Progenitor cell of endocrine pancreas (in vitro differentiated cells): ENCODE results near the gene NEU1. TPM values are rescaled to one million over a fixed set of nuclear protein-coding genes. Genes with fewer than 3 reads are reported as not detected.
"Not testable (repeated sequence)": the region's sequence is repeated elsewhere in the genome, so short reads cannot be mapped to it uniquely, and the experiment has no call there.

ENCODE experiments used
- DNase-seq: peaks from one replicate; pipeline ENCODE4 v3.0.0; 2021; ENCODE audit warnings: low spot score; ENCODE audit not compliant: unreplicated experiment
- H3K27ac Mint-ChIP-seq: 2 replicates; pipeline ENCODE4 v1.8.0; 2021; ENCODE audit warnings: mild to moderate bottlenecking, moderate library complexity, mixed read lengths
- H3K27me3 Mint-ChIP-seq: 2 replicates; pipeline ENCODE4 v1.8.0; 2021; ENCODE audit warnings: mixed read lengths
- H3K36me3 Mint-ChIP-seq: 2 replicates; pipeline ENCODE4 v1.8.0; 2022; ENCODE audit warnings: mixed read lengths; ENCODE audit not compliant: insufficient read depth
- H3K4me1 Mint-ChIP-seq: 2 replicates; pipeline ENCODE4 v1.8.0; 2021; ENCODE audit warnings: low read depth, mixed read lengths
- H3K4me3 Mint-ChIP-seq: 2 replicates; pipeline ENCODE4 v1.8.0; 2021; ENCODE audit warnings: low read depth, mild to moderate bottlenecking, moderate library complexity, mixed read lengths
- H3K9me3 Mint-ChIP-seq: 2 replicates; pipeline ENCODE4 v1.8.0; 2021; ENCODE audit warnings: low read depth, mixed read lengths
- CTCF ChIP-seq: fragments of 200-600 bp; sonication (generic); IDR thresholded peaks from one replicate; pipeline ENCODE4 v1.5.0; 2021; ENCODE audit warnings: antibody characterized with exemption, mild to moderate bottlenecking; ENCODE audit not compliant: unreplicated experiment
- total RNA-seq: library from RNA; stranded (reverse); gene quantifications from 2 replicates; pipeline ENCODE4 v1.2.1, GENCODE V29; 2021

NEU1 gene
- total RNA-seq, 1 donor from 2014 or later: 52.4 TPM

DNA sequence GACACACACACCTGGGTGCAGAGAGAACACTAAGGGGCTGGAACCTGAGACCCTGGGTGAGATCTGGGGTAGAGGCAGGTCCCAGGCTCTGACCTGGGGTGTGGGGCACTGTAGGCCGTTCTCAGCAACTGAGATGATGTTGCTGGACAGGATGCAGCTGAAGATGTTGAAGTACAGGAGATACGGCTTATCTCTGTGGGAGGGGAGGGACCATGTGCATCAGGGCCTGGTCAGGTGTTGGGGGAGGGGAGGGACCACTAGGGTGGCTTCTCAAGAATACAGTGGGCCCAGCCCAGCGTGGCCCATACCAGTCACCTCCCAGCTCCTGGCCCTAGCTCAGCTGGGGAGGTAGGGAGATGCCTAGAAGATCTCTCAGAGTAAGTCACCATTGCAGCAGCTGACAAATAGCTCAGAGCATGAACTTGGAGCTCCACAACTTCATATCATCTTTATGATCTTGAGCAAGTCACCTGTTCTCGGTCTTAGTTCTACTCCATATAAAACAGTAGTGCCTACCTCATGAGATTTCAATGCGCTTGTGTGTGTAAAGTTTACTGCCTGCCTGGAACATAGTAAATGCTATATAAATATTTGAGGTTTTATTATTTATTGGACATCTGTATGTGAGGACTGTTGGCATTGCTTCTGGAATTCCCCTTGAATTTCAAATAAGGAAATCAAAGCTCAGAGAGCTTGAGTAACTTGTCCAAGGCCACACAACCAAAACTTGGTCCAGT, 12.4 kb upstream of the NEU1 start:
- Mint-ChIP-seq H3K4me1 (peaks cover 17% of the 10 kb centered on the region), H3K27me3 (no peaks in the 10 kb centered on the region), H3K27ac (no peak overlapping the region), H3K4me3 (no peak overlapping the region), H3K9me3 (no peaks in the 10 kb centered on the region), H3K36me3 (peaks cover 5% of the 10 kb centered on the region)
- no peak for TF ChIP-seq CTCF
- no peak for DNase-seq

- no peak for DNase-seq
- Mint-ChIP-seq H3K36me3 (no peaks in the 10 kb centered on the region), H3K27ac (no peak overlapping the region), H3K4me3 (no peak overlapping the region), H3K27me3 (no peaks in the 10 kb centered on the region), H3K9me3 (no peaks in the 10 kb centered on the region), H3K4me1 (peaks cover 16% of the 10 kb centered on the region)
- TF ChIP-seq CTCF: no peak
These were observed 11.6 kb upstream of the NEU1 start for GRCh38 chr6:31874084-31874670.

DNA sequence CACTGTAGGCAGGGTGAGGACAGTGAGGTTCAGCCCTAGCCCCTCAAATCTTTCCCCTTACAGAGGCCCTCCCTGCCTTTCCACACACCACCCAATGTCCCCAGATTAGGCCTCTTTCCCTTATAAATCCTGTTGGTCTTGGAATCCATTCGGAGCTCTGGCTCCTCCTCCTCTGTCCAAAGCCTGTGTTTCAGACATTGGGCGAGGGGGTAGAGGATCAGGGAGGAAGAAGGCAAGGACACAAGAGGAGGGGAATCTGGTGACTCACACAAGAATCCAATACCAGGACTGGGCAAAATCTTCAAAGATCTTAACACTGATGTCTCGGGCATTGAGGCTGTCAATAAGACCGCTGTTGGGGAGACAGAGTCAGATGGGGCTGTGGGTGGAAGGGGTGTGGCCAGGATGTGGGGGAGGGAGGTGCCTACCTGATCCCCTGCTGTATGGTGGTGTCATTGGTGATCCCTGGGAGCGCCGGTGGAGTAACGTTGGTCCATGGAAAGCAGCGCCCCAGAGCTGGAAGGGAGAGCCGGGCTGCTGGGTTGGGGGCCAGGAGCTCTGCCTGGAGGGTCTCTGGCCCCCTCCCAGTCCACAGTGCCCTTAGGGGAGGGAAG, 8.5 kb upstream of the NEU1 start:
- no peak overlapping the region for H3K4me3 Mint-ChIP-seq
- H3K4me1 Mint-ChIP-seq: no peaks in the 10 kb centered on the region
- DNase-seq: no peak

GRCh38 chr6:31870385-31870921, 7.8 kb upstream of the NEU1 start:
- TF ChIP-seq CTCF: no peak
- Mint-ChIP-seq H3K4me1 (no peaks in the 10 kb centered on the region), H3K27ac (no peak overlapping the region), H3K9me3 (no peaks in the 10 kb centered on the region), H3K27me3 (no peaks in the 10 kb centered on the region), H3K4me3 (no peak overlapping the region), H3K36me3 (no peaks in the 10 kb centered on the region)
- DNase-seq: no peak

More for the DNA sequence above, 8.5 kb upstream of the NEU1 start:
- Mint-ChIP-seq H3K27ac (peak overlapping the region; percentile 27), H3K36me3 (no peaks in the 10 kb centered on the region), H3K27me3 (no peaks in the 10 kb centered on the region), H3K9me3 (no peaks in the 10 kb centered on the region)
- TF ChIP-seq CTCF: no peak

- H3K9me3 Mint-ChIP-seq: no peaks in the 10 kb centered on the region
- H3K27ac Mint-ChIP-seq: no peak overlapping the region
- peaks cover 4% of the 10 kb centered on the region for H3K4me1 Mint-ChIP-seq
- H3K36me3 Mint-ChIP-seq: no peaks in the 10 kb centered on the region
- H3K4me3 Mint-ChIP-seq: no peak overlapping the region
- no peaks in the 10 kb centered on the region for H3K27me3 Mint-ChIP-seq
- no peak for TF ChIP-seq CTCF
- no peak for DNase-seq
These were observed 6.7 kb upstream of the NEU1 start for GRCh38 chr6:31869343-31869742.

GRCh38 chr6:31868658-31868971, 6.0 kb upstream of the NEU1 start:
- not testable (repeated sequence) for H3K27me3 Mint-ChIP-seq, DNase-seq, H3K9me3 Mint-ChIP-seq, H3K36me3 Mint-ChIP-seq, H3K4me3 Mint-ChIP-seq, H3K4me1 Mint-ChIP-seq, H3K27ac Mint-ChIP-seq
